Iris pigment epithelial cell (primary cell): ENCODE data around the gene ZNF580.

Source experiments
- DNase-seq: peaks from one replicate; pipeline ENCODE4 v3.0.0-alpha.2; 2011; ENCODE audit warnings: low read depth

The ZNF580 gene

DNA sequence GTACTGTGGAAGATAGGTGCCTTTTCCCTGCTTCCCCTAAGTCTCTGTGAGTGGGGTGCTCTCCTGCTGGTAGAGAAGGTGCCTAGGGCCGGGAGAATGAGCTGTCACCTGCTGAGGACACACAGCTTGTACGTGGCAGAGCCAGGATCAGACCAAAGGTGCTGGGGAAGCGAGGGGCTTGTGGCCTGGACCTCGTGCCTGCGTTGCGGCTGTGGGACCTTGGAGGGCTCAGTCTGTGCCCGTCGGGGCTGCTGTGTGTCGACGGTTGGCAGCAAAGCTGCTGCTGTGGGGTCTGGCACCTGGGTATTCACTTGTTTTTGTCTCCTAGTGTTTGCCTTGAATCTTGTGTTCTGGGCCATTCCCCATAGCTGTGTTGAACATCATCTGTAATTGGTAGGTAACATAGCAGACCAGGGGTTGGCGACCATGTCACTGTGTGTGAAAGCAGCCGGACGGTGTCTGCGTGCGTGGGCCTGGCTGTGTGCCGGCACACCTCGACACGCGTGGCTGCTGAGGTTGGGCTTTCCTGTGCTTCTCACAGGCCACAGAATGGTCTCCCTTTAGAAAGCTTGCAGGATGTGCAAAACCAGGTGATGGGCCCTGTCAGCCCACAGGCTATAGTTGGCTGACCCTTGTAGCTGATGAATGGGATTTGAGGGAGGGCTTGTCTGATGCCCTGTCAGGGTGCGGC is 23.2 kb downstream of the ZNF580 start:
- no peak for DNase-seq

DNA sequence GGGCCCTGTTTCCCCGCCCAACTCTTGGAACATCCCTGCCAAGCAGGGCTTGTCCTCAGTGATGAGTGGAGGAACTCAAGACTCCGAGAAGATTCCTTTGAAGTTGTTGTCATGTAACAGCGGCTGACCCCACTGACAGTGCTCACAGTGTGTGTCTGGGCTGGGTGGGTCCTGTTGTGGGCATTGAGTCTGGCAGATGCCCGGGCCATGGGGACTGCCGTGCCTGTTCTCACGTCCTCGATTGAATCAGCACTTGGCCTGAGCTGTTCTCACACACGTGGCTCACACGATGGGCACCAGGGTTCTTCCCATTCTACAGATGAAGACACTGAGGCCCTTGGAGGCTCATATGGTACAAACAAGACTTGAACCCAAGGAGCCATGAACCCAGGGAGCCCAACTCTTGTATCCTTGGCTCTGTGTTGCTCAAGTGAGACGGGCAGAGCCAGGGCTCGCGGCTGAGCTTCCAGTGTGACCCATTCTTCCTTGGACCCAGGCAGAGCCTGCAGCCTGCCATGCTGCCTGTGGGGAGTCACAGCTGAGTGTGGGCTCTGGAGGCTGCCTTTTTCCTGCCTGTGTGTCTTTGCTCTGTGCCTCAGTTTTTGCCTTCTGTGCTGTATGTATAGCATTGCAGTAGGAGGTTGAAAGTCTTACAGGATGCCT is 25.7 kb downstream of the ZNF580 start:
- no peak for DNase-seq

DNA sequence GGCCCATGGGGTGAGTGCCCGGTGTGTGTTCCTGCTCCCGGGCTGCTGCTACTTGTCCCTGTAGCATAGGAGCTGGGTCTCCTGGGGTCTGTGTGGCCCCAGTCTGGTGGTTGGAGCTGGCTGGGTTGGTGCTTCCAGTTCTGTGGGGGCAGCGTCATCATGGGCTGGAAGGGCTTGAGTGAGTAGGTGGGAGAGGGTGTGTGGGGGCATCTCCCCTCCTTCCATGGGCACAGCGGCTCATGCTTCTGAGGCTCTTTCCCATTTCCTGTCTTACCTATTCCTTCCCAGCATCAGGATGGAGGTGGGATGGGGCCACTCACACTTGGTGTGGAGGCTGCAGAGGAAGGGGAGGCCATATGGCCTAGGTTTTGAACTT is 26.2 kb downstream of the ZNF580 start:
- no peak for DNase-seq

DNA sequence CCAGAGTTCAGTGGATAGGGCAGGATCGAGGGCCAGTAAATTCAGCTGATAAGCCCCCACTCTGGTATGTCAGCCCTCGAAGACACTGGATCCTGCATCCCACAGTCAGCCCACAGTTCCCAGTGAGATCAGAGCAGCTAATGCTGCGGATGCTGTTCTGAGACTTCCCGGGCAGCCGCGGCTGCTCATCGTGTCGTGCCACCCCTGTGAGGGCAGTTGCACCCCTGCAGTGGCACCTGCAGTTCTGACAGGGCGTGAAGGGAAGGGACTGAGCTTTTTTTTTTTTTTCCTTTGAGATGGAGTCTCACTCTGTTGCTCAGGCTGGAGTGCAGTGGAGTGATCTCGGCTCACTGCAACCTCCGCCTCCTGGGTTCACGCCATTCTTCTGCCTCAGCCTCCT is 26.7 kb downstream of the ZNF580 start:
- DNase-seq, result no peak

DNA sequence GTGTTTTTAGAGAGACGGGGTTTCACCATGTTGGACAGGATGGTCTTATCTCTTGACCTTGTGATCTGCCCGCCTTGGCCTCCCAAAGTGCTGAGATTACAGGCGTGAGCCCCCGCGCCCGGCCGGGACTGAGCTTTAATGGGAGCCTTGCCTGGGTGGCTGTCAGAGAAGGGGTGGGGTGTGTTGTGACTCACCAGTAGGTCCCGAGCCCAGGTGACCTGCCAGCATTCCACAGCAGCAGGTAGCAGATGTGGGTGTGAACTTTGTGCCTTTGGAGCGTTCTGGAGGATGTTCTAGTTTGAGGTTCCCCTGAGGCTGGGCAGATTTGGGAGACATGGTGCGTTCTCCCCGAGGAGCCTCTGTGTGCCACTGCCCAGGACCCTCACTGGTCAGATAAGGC is 27.2 kb downstream of the ZNF580 start:
- DNase-seq, result no peak

DNA sequence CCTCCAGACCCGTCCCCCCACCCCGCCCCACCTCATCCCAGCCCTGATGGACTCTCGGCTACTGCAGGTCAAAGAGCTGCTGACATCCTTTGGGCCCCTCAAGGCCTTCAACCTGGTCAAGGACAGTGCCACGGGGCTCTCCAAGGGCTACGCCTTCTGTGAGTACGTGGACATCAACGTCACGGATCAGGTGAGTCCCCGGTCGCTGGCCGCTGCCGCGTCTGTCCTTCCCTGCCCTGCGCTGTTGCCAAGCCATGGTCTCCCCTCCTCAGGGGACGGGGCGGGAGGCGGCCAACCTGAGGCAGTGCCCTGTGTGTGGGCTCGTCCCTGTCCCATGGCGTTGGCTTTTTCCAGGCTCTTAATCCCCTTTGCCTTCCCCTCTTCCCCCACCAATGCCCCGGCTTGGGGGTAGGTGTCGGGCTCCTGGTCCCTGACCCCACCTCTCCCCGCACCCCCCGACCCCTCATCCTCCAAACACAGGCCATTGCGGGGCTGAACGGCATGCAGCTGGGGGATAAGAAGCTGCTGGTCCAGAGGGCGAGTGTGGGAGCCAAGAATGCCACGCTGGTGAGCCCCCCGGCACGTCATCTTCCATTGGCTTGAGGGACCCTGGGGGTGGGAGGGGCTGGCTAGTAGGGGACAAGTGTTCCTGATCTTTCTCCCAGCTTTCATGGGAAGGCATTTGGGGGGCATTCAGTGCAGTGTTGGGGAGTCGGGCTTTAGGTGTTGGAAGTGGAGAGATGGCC is 28.0 kb downstream of the ZNF580 start:
- no peak for DNase-seq

DNA sequence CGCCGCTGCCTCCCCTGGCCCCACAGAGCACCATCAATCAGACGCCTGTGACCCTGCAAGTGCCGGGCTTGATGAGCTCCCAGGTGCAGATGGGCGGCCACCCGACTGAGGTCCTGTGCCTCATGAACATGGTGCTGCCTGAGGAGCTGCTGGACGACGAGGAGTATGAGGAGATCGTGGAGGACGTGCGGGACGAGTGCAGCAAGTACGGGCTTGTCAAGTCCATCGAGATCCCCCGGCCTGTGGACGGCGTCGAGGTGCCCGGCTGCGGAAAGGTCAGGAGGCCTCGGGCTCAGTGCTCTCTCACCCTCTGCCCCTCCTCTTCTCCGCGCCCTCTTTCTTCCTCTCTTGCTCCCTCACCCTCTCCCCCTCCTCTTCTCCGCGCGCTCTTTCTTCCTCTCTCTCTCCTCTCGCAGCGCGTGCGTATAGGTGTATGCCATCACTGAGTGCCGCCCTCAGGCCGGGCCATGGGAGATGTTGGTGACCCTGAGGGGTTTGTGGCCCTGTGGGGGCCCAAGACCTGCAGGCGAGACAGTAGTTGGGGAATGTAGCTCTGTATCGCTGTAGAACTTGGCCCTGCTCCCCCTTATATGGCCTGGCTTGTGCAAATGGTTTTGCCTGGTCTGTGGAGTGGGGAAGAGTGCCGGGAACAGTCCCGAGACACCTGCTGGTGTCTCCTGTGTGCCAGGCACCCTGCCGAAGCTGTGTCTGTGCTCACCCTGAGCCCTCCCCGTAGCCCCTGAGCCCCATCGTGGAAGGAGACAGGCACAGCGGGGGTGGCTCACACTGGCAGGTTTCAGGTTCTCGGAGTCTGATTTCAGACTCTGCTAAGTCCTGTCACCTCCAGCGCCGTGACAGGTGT is 28.8 kb downstream of the ZNF580 start:
- no peak for DNase-seq

DNA sequence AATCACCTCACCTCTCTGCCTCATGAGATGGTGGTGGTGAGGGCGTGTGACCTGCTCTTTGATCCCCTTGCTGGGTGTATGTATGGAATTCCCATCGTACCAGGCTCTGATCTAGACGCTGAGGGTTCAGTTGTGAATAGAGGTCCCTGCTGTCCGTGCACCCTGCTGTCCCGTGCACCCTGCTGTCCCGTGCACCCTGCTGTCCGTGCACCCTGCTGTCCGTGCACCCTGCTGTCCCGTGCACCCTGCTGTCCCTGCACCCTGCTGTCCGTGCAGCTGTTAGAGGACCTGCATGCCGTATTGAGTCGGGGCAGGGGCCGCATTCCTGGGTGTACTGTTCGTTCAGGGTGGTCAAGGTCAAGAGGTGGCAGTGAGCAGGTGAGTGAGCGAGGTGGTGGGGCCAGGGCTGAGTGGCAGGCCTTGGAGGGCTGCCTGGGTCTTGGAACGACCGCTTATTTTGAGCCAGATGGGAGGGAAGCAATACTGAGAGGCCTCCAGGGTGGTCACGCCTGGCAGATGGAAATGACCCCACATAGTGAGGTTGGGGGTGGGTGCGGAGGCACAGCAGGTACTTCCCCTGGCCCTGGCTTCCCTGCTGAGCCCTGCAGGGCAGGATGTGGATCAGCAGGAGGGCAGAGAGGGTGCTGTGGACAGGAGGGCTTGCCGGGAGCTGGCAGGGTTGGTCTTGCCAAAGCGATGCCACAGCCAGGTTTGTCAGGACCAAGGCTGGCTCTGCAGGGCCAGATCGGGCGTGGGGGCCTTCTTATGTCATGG is 29.7 kb downstream of the ZNF580 start:
- DNase-seq, result peak; percentile 19

DNA sequence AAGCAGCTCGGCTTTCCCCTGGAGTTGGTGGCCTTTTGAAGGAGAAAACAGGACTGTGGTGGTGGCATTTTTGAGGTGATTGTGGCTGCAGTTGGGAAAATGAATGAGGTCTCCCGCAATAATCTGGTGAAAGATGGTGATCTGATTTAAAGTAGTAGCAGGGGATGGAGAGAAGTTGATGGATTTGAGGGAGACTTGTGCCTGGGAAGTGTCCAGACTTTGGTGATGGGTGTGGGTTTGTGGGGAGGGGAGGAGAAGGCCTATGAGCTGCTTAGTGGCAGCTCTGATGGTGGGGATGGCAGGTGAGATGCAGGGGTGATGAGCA is 30.2 kb downstream of the ZNF580 start:
- no peak for DNase-seq

DNA sequence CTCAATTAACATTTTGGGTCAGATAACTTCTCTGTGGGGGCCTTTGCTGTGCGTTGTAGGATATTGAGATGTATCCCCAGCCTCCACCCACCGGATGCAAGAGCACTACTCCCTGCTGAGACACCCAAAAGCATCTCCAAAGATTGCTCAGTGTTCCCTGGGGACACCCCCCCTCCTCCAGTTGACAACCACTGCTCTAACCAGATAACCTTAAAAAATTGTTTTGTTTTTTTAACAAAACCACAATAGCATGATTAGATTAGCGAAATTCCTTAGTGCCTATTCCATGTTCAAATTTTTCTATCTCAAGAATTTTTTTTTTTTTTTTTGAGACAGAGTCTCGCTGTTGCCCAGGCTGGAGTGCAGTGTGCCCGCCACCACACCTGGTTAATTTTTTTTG is 31.6 kb downstream of the ZNF580 start:
- DNase-seq, result peak; percentile 37

DNA sequence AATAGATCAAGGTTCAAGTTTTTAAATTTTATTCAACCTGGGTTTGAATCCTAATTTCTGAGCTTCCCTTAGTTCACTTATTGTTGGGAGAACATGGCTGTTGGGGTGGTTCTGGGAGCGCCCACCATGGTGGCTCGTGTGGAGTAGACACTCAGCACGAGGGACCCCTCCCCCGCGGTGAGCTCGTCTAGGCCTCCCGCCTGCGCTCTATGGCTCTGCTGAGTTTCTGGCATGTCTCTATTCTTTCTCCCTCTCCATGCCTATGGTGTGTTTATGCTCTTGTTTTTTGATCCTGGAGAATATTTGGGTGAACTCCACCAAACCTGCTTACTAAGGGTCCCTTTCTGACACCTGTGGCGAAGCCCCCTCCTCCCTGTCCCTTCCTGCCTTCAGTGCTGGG is 32.7 kb downstream of the ZNF580 start:
- no peak for DNase-seq

DNA sequence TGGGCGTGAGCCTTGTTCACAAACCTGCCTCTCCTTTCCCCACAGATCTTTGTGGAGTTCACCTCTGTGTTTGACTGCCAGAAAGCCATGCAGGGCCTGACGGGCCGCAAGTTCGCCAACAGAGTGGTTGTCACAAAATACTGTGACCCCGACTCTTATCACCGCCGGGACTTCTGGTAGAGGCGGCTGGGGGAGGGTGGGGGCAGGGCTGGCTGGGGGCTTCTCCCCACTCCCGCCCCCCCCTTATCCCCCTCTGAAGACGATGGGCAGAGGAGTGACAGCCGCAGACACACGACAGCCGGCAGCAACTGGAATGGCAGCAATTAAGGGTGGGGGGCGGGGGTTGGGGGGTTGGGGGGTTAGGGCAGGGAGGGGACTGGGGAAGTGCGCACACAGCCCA is 33.1 kb downstream of the ZNF580 start:
- DNase-seq, result no peak

DNA sequence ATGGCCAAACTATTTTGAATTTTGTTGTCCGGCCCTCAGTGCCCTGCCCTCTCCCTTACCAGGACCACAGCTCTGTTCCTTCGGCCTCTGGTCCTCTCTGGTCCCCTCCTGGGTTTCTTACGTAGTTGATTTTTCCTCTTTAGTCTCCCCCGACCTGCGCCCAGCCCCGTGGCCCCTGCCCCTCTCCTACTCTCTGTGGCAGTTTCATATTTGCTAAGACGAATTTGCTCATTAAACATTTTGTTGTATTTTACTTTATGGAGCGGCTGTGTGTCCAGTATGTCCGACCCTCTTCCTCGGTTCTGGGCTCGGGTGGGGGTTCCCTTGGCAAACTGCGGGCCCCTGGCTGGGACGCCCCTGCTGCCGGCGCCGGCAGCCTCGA is 33.6 kb downstream of the ZNF580 start:
- no peak for DNase-seq

DNA sequence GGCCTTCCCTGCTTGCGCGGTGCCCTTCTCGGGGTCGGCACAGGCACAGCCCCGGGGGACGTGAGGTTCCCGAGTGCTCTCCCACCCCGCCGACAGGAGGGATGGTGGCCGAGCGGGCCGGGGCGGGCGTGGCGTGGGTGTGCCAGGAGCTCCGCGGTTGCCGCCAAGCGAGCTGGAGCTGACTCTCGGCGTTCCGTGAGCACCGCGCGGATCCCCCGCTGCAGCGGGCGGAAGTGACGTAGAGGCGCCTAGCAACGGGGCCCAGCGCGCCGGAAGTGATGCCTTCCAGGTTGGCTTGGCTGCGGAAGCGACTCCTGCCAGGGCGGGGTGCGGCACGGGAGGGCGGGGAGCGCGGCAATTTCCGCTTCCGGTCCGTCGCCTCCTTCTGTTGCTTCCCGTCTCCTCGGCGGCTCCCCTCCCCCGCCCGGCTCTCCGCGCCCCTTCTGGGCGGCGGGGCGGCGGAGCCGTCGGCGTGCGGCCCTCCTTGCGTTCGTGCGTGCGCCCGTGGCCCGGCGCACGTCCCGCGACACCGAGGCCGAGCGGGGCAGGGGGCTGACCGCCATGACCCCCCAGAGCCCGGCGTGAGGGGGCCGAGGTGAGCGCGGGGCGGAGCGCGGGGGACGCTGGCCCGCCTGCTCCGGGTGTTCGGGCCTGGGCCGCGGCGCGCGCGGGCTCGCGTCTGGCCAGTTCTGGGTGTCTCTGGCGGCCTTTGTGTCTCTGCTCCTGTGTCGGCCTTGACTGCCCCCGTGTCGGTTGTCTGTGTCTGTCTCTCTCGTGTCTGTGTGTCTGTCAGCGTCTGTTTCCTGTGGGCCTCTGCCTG is 34.2 kb downstream of the ZNF580 start, which contains the start of gene EPN1:
Gene EPN1 (plus strand): TSS at position 386 of the 820 bp plus-strand sequence. CDS start 3,402 bp downstream, outside the sequence.
- DNase-seq, result peak; percentile 96

DNA sequence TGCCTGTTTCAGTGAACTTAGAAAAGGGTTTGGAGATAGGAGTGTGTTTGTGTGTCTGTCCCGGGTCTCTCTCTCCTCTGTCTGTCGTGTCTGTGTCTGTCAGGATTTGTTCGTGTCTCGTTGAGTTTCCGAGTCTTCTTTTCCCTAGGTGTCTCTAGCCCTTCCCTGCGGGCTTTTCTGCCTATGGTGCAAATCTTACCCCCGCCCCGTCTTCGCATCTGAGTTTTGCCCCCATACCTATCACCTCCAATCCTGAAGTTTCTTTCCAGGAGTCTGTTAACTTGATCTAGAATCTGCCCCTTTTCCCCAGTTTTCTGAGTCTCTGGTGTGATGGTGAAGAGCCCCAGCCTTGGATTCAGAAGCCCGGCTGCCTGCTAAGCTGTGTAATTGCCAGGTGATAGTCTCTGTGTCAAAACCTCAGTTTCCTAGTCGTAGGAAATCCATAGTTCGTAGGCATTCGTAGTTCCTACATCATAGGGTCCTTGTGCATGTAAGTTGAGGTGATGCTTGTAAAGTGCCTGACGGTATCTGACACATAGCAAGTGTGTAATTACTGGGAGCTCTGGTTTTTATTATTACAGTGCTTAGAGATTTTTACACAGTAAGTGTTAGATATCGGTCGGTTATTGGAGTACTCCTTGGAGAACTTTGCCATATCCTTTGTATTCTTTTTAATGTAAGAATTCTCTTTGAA is 35.0 kb downstream of the ZNF580 start:
- peak; percentile 10 for DNase-seq

DNA sequence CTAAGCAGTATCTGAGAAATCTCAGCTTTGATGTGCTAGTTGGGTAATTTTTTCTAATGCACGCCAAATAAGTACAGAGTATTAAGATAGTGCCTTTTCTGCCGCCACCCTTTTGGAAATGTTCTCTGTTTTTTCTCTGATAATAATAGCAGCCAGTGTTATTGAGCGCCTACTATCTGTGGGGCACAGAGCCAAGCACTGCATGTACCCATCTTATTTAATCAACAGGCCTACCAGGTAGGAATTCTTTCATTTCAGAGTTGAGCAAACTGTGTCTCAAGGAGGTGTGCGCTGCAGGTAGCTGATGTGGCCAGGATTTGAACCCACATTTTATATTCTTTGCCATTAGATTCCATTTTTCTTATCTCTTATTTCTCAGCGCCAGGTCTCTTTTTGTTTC is 35.6 kb downstream of the ZNF580 start:
- peak; percentile 17 for DNase-seq

DNA sequence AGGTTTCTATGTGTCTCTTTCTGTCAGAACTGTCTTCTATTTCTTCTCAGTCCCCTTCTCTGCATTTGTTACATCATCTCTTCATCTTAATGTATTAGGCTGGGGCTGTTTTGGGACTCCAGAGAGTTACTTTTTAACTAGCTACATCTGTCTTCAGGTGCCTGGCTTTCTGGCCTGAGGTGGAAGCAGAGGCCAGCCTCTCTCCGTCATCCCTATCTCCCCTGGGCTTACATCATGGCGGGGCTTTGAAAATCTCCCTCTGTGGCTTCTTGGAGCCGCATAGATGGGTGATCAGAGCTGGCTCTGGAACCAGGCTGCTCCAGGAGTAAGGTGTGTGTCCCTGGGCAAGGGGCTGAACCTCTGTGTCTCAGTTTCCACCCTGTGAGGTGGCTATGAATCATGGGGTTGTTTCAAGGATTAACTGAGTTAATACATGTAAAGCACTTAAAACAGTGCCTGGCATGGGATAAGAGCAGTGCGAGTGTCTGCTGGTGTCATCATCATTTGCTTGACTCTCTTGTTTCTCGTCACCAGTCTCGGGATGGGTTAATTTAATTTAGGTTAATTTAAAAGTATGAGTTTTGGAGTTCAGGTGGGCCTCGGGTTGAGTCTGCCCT is 36.2 kb downstream of the ZNF580 start:
- DNase-seq, result peak; percentile 9

DNA sequence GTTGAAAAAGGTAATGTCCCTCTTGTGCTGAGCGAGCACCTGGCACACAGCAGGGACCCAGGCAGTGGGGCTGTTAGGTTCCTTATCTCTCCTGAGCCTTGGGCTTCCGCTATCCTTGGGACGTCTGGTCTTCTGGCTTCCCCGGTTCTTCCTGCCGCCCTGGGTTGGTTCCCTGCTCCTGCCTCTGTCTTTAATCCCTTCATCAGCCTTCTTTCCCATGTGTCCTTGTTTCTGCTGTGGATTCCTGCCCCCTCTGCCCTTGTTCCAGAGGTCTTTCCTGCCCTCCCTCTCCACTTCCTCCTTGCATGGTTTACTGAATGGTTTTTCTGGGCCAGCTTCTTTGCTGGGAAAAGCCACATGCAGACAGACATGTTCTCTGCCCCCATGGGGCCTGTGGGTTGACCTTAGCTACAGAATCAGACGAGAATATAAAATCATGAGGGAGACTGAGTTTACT is 36.8 kb downstream of the ZNF580 start:
- DNase-seq, result no peak

DNA sequence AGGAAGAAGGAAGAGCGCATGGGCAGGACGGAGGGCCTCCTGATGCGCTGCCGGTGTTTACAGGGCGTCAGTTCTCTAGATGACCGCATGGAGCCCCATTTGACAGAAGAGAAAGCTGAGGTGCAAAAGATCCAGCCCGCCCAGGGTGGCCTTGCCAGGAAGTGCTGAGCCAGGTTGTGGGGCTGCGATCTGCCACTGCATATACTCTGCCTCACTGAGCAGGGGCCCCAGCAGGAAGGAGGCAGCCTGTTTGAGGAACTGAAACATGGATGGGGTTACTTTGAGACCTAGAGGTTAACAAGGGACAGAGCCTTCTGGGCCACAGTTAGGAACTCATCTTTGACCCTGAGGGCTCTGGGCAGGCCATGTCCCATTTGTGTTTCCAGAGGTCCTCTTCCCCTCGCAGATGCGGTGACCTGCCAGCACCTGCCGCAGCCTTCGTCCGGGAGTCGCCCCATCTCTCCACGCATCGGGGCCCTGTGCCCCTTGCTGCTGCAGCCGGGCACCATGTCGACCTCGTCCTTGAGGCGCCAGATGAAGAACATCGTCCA is 37.4 kb downstream of the ZNF580 start:
- DNase-seq, result no peak
